Measurements from ENCODE around the gene PKD2L1.

DNA sequence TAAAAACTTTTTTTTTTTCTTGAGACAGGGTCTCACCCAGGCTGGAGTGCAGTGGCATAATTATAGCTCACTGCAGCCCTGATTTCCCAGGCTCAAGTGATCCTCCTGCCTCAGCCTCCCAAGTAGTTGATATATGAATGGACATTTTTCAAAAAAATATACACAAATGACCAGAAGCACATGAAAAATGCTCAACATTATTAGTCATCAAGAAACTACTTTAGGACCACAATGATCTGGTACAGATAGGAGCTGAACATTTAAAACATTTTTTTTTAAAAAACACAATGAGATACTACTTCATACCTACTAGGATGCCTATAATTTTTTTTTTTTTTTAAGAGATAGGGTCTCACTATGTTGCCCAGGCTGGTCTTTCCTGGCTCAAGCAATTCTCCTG, 38.7 kb upstream of the PKD2L1 start:
- TF ChIP-seq TBP (IDR thresholded peaks at IDR 0.05; ENCODE audit: low read depth, low read length) (no peak), POLR2AphosphoS5 (IDR thresholded peaks at IDR 0.05; ENCODE audit: low read depth, low read length) (no peak), FOSL1 (IDR thresholded peaks at IDR 0.05; ENCODE audit: insufficient read depth, low read depth, low read length) (no peak), NANOG (IDR thresholded peaks at IDR 0.05; ENCODE audit: insufficient read depth, low read depth, low read length, poor library complexity, severe bottlenecking) (no peak), POLR2A (IDR thresholded peaks at IDR 0.05; ENCODE audit: control extremely low read depth in 1 of 2, low read depth in 2 of 2, low read length in 2 of 2) (no peak), CHD2 (IDR thresholded peaks at IDR 0.05; ENCODE audit: low read length) (no peak), EZH2 (IDR thresholded peaks at IDR 0.05; ENCODE audit: low read depth, low read length, severe bottlenecking) (no peak), TCF12 (IDR thresholded peaks at IDR 0.05; ENCODE audit: low read depth, low read length) (no peak), RFX5 (IDR thresholded peaks at IDR 0.05; ENCODE audit: borderline replicate concordance, low read depth, low read length) (no peak), GTF2F1 (IDR thresholded peaks at IDR 0.05; ENCODE audit: borderline replicate concordance, low read depth, low read length) (no peak), EP300 (IDR thresholded peaks at IDR 0.05; ENCODE audit: borderline replicate concordance in 1 of 2, low read depth in 2 of 2, low read length in 2 of 2) (no peak)
- TF ChIP-seq, protein P1, sequence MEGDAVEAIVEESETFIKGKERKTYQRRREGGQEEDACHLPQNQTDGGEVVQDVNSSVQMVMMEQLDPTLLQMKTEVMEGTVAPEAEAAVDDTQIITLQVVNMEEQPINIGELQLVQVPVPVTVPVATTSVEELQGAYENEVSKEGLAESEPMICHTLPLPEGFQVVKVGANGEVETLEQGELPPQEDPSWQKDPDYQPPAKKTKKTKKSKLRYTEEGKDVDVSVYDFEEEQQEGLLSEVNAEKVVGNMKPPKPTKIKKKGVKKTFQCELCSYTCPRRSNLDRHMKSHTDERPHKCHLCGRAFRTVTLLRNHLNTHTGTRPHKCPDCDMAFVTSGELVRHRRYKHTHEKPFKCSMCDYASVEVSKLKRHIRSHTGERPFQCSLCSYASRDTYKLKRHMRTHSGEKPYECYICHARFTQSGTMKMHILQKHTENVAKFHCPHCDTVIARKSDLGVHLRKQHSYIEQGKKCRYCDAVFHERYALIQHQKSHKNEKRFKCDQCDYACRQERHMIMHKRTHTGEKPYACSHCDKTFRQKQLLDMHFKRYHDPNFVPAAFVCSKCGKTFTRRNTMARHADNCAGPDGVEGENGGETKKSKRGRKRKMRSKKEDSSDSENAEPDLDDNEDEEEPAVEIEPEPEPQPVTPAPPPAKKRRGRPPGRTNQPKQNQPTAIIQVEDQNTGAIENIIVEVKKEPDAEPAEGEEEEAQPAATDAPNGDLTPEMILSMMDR (IDR thresholded peaks at IDR 0.05; ENCODE audit: control extremely low read depth in 1 of 3, insufficient read depth in 1 of 3, low read depth in 1 of 3, low read length in 3 of 3) = no peak
- TF ChIP-seq, protein P2, sequence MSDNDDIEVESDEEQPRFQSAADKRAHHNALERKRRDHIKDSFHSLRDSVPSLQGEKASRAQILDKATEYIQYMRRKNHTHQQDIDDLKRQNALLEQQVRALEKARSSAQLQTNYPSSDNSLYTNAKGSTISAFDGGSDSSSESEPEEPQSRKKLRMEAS (IDR thresholded peaks at IDR 0.05) = no peak
- TF ChIP-seq, protein P3, sequence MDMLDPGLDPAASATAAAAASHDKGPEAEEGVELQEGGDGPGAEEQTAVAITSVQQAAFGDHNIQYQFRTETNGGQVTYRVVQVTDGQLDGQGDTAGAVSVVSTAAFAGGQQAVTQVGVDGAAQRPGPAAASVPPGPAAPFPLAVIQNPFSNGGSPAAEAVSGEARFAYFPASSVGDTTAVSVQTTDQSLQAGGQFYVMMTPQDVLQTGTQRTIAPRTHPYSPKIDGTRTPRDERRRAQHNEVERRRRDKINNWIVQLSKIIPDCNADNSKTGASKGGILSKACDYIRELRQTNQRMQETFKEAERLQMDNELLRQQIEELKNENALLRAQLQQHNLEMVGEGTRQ (IDR thresholded peaks at IDR 0.05; ENCODE audit: low read length) = no peak

Measured in H1 (cell line).